PC-3 (cell line): Measurements from ENCODE around the gene PDSS2. TPM values are rescaled to one million over a fixed set of nuclear protein-coding genes. Genes with fewer than 3 reads are reported as not detected.

Experiments
- ATAC-seq: fragments of 200-7000 bp; cut with Tn5 transposase; 2 replicates; pipeline ENCODE4 v1.9.1; 2020; ENCODE audit warnings: mild to moderate bottlenecking, moderate library complexity
- BruUV-seq: library from RNA; stranded (reverse); fragments of 400-500 nt; replicated peaks from 2 replicates; lab custom pipeline; 2021; lab: Mats Ljungman, UMichigan
- CTCF ChIA-PET: fragments of 300-600 bp; sonication (Branson Sonifier 250); formaldehyde crosslinking; loops from one replicate; lab custom pipeline; 2022; ENCODE audit warnings: antibody characterized with exemption; lab: Charles Lee
- POLR2A ChIA-PET: fragments of 300-600 bp; sonication (Branson Sonifier 250); formaldehyde crosslinking; loops from one replicate; lab custom pipeline; 2022; ENCODE audit warnings: antibody characterized with exemption; ENCODE audit not compliant: unreplicated experiment; lab: Charles Lee
- DNase-seq: peaks from one replicate; pipeline ENCODE4 v3.0.0-alpha.2; 2015
- H2AFZ ChIP-seq: fragments of 300-600 bp; sonication (generic); 2 replicates; pipeline ENCODE4 v1.6.0; 2016; ENCODE audit warnings: antibody characterized with exemption, low read length
- H3F3A ChIP-seq: fragments of 300-600 bp; sonication (generic); one replicate; pipeline ENCODE4 v1.6.0; 2017; ENCODE audit warnings: antibody characterized with exemption, low read length, control low read depth, mild to moderate bottlenecking; ENCODE audit not compliant: unreplicated experiment
- H3K27ac ChIP-seq: fragments of 300-600 bp; sonication (generic); 2 replicates; pipeline ENCODE4 v1.5.1; 2016; ENCODE audit warnings: mild to moderate bottlenecking, low read length
- H3K27me3 ChIP-seq: fragments of 300-600 bp; sonication (generic); 2 replicates; pipeline ENCODE4 v1.6.1; 2016; ENCODE audit warnings: low read length, mixed read lengths
- H3K36me3 ChIP-seq: fragments of 300-600 bp; sonication (generic); 2 replicates; pipeline ENCODE4 v1.6.1; 2016; ENCODE audit warnings: low read depth, mixed run types, low read length, mixed read lengths
- H3K4me1 ChIP-seq: fragments of 300-600 bp; sonication (generic); 2 replicates; pipeline ENCODE4 v1.5.1; 2016; ENCODE audit warnings: low read length; ENCODE audit not compliant: insufficient read depth
- H3K4me2 ChIP-seq: fragments of 300-600 bp; sonication (generic); 2 replicates; pipeline ENCODE4 v1.6.0; 2016; ENCODE audit warnings: low read length
- H3K4me3 ChIP-seq: fragments of 300-600 bp; sonication (generic); 2 replicates; pipeline ENCODE4 v1.5.1; 2016; ENCODE audit warnings: mild to moderate bottlenecking, low read length, mixed read lengths
- H3K79me2 ChIP-seq: fragments of 300-600 bp; sonication (generic); 2 replicates; pipeline ENCODE4 v1.6.1; 2017; ENCODE audit warnings: low read length, mixed read lengths
- H3K9ac ChIP-seq: fragments of 300-600 bp; sonication (generic); 2 replicates; pipeline ENCODE4 v1.6.0; 2016; ENCODE audit warnings: mild to moderate bottlenecking, low read length
- H3K9me2 ChIP-seq: fragments of 300-600 bp; sonication (generic); replicated peaks from 2 replicates; pipeline ENCODE4 v1.6.1; 2016; ENCODE audit warnings: mixed run types, low read length, mixed read lengths
- H3K9me3 ChIP-seq: fragments of 300-600 bp; sonication (generic); 2 replicates; pipeline ENCODE4 v1.6.1; 2016; ENCODE audit warnings: low read length, mixed read lengths
- H4K20me1 ChIP-seq: fragments of 300-600 bp; sonication (generic); 2 replicates; pipeline ENCODE4 v1.6.1; 2016; ENCODE audit warnings: low read length, mixed read lengths
- CTCF ChIP-seq: fragments of 300-600 bp; sonication (generic); conservative IDR thresholded peaks from 2 replicates; pipeline ENCODE4 v1.5.1; 2017; ENCODE audit warnings: antibody characterized with exemption, low read depth, mild to moderate bottlenecking, low read length
- EZH2 ChIP-seq: fragments of 300-600 bp; sonication (generic); IDR thresholded peaks from one replicate; pipeline ENCODE4 v1.6.1; 2017; ENCODE audit warnings: antibody characterized with exemption, mild to moderate bottlenecking, low read length; ENCODE audit not compliant: unreplicated experiment
- EZH2phosphoT487 ChIP-seq: fragments of 300-600 bp; sonication (generic); IDR thresholded peaks from 2 replicates; pipeline ENCODE4 v1.6.1; 2018; ENCODE audit warnings: mild to moderate bottlenecking, antibody characterized with exemption, low read length, borderline replicate concordance
- intact Hi-C: fragments of 100-400 bp; cut with micrococcal nuclease; formaldehyde crosslinking; loops from 2 replicates; pipeline ENCODE4 v1.9.0; 2023
- total RNA-seq: library from RNA; depleted of rRNA; stranded (reverse); fragments of >200 nt; gene quantifications from 2 replicates; pipeline ENCODE4 v1.2.3, GENCODE V29; 2014

The PDSS2 gene
- total RNA-seq, 1 experiment from 2014 or later: 6.6 TPM

- Histone ChIP-seq H3K36me3 (no peaks in the 10 kb centered on the region), H3K27me3 (no peaks in the 10 kb centered on the region), H3K4me1 (no peaks in the 10 kb centered on the region), H3K9me3 (no peaks in the 10 kb centered on the region), H2AFZ (no peak overlapping the region), H3K9me2 (no peaks in the 10 kb centered on the region), H3K9ac (no peak overlapping the region), H3K27ac (no peak overlapping the region), H4K20me1 (no peaks in the 10 kb centered on the region), H3F3A (no peaks in the 10 kb centered on the region), H3K4me3 (no peak overlapping the region), H3K4me2 (no peak overlapping the region), H3K79me2 (no peaks in the 10 kb centered on the region)
- CTCF ChIA-PET: no interaction called here
- POLR2A ChIA-PET: no interaction called here
- ATAC-seq (no peak), DNase-seq (no peak)
- BruUV-seq: no TSS peak
- TF ChIP-seq CTCF (no peak), EZH2phosphoT487 (no peak), EZH2 (no peak)
- intact Hi-C loops: no loop called here
Observed at GRCh38 chr6:107333491-107333890, 125.9 kb downstream of the PDSS2 start.

- TF ChIP-seq EZH2: no peak
- no peak for TF ChIP-seq EZH2phosphoT487
- no peak for TF ChIP-seq CTCF
- H3K9me2 ChIP-seq: no peaks in the 10 kb centered on the region
- H3K27me3 ChIP-seq: no peaks in the 10 kb centered on the region
- no peak overlapping the region for H3K4me3 ChIP-seq
- no peaks in the 10 kb centered on the region for H3F3A ChIP-seq
- H3K27ac ChIP-seq: no peak overlapping the region
- no TSS peak for BruUV-seq
- intact Hi-C loops: no loop called here
- no peak overlapping the region for H3K4me2 ChIP-seq
- DNase-seq (no peak), ATAC-seq (no peak)
- no peak overlapping the region for H3K9ac ChIP-seq
- CTCF ChIA-PET: no interaction called here
- H2AFZ ChIP-seq: no peak overlapping the region
- no peaks in the 10 kb centered on the region for H3K79me2 ChIP-seq
- H3K4me1 ChIP-seq: no peaks in the 10 kb centered on the region
- POLR2A ChIA-PET: no interaction called here
- H3K36me3 ChIP-seq: no peaks in the 10 kb centered on the region
- H3K9me3 ChIP-seq: no peaks in the 10 kb centered on the region
- no peaks in the 10 kb centered on the region for H4K20me1 ChIP-seq
Observed at GRCh38 chr6:107331409-107332386, 127.7 kb downstream of the PDSS2 start.

- no peaks in the 10 kb centered on the region for H3F3A ChIP-seq
- no peak overlapping the region for H3K27ac ChIP-seq
- no peaks in the 10 kb centered on the region for H3K27me3 ChIP-seq
- H3K4me1 ChIP-seq: no peaks in the 10 kb centered on the region
- intact Hi-C loops: no loop called here
- no peaks in the 10 kb centered on the region for H3K9me2 ChIP-seq
- no peaks in the 10 kb centered on the region for H3K9me3 ChIP-seq
- no peak overlapping the region for H3K9ac ChIP-seq
- no peaks in the 10 kb centered on the region for H3K79me2 ChIP-seq
- no peaks in the 10 kb centered on the region for H4K20me1 ChIP-seq
- H3K36me3 ChIP-seq: no peaks in the 10 kb centered on the region
- ATAC-seq (no peak), DNase-seq (no peak)
- no peak overlapping the region for H2AFZ ChIP-seq
- no TSS peak for BruUV-seq
- ChIA-PET CTCF (no interaction called here), POLR2A (no interaction called here)
- H3K4me2 ChIP-seq: no peak overlapping the region
- no peak overlapping the region for H3K4me3 ChIP-seq
- TF ChIP-seq EZH2phosphoT487 (no peak), CTCF (no peak), EZH2 (no peak)
Observed at GRCh38 chr6:107330168-107330567, 129.2 kb downstream of the PDSS2 start.
